CD14-positive monocyte (primary cell): ENCODE measurements around the gene CTSO. TPM values are rescaled to one million over a fixed set of nuclear protein-coding genes. Genes with fewer than 3 reads are reported as not detected.

Source experiments
- DNase-seq, 3 donors: peaks; one replicate each; pipeline ENCODE4 v3.0.0-alpha.2; 2011 to 2022
- H2AFZ ChIP-seq: 2 replicates; pipeline ENCODE4 v1.6.0; 2012; ENCODE audit warnings: mild to moderate bottlenecking, low read depth, low read length, inconsistent platforms; ENCODE audit not compliant: insufficient read depth, poor library complexity, severe bottlenecking
- H3K27ac ChIP-seq, 2 donors: 1 replicate in 1 of 2; 2 replicates in 1 of 2; pipeline ENCODE4 v1.5.1; 2012 to 2013; ENCODE audit warnings: low read length in 2 of 2, control low read depth in 1 of 2, inconsistent platforms in 1 of 2, low read depth in 1 of 2, mild to moderate bottlenecking in 1 of 2
- H3K27me3 ChIP-seq, 2 donors: one replicate each; pipeline versions ENCODE4 v1.6.0 to v1.6.1; 2011 to 2013; ENCODE audit warnings: low read length in 2 of 2; ENCODE audit not compliant: control insufficient read depth in 2 of 2, insufficient read depth in 2 of 2
- H3K36me3 ChIP-seq, 2 donors: replicated peaks in 1 of 2; 1 replicate in 1 of 2; 2 replicates in 1 of 2; pipeline versions ENCODE4 v1.5.1 to v1.6.1; 2012 to 2013; ENCODE audit warnings: low read length in 2 of 2, control low read depth in 1 of 2, inconsistent platforms in 1 of 2, mild to moderate bottlenecking in 1 of 2; ENCODE audit not compliant: insufficient read depth in 2 of 2, control insufficient read depth in 1 of 2
- H3K4me1 ChIP-seq, 2 donors: 1 replicate in 1 of 2; 2 replicates in 1 of 2; pipeline versions ENCODE4 v1.5.1 to v1.6.1; 2012 to 2013; ENCODE audit warnings: low read length in 2 of 2, control low read depth in 1 of 2, inconsistent platforms in 1 of 2, mild to moderate bottlenecking in 1 of 2, moderate library complexity in 1 of 2; ENCODE audit not compliant: insufficient read depth in 2 of 2, control insufficient read depth in 1 of 2
- H3K4me2 ChIP-seq: replicated peaks from 2 replicates; pipeline ENCODE3; 2012; ENCODE audit warnings: low read length, moderate library complexity, mild to moderate bottlenecking; ENCODE audit not compliant: poor library complexity, severe bottlenecking; ENCODE audit errors: extremely low read depth
- H3K4me3 ChIP-seq, 3 experiments: fragments of 200-600 bp in 1 of 3; sonication (generic) in 1 of 3; replicated peaks in 1 of 3; 1 replicate in 2 of 3; 2 replicates in 1 of 3; pipeline ENCODE4 v1.5.1; 2011 to 2013; ENCODE audit warnings: low read length in 3 of 3, mild to moderate bottlenecking in 3 of 3, control low read depth in 2 of 3, low read depth in 2 of 3, inconsistent platforms in 1 of 3, moderate library complexity in 1 of 3
- H3K79me2 ChIP-seq: 2 replicates; pipeline ENCODE4 v1.6.0; 2012; ENCODE audit warnings: mild to moderate bottlenecking, control low read depth, inconsistent platforms, low read length, moderate library complexity; ENCODE audit not compliant: insufficient read depth
- H3K9ac ChIP-seq: 2 replicates; pipeline ENCODE4 v1.6.0; 2017; ENCODE audit warnings: low read length, mild to moderate bottlenecking; ENCODE audit not compliant: insufficient read depth, poor library complexity, severe bottlenecking
- H3K9me3 ChIP-seq, 2 donors: replicated peaks in 1 of 2; 1 replicate in 1 of 2; 2 replicates in 1 of 2; pipeline versions ENCODE4 v1.5.1 to v1.6.1; 2012 to 2013; ENCODE audit warnings: low read length in 2 of 2, control low read depth in 1 of 2; ENCODE audit not compliant: control insufficient read depth in 1 of 2, insufficient read depth in 1 of 2
- H4K20me1 ChIP-seq: 2 replicates; pipeline ENCODE4 v1.6.0; 2012; ENCODE audit warnings: mild to moderate bottlenecking, low read length, control low read depth, moderate library complexity; ENCODE audit not compliant: insufficient read depth
- H3K27ac Mint-ChIP-seq, 7 donors: one replicate each; pipeline ENCODE4 v1.8.0; 2020; ENCODE audit warnings: mild to moderate bottlenecking in 7 of 7, mixed read lengths in 7 of 7, moderate library complexity in 6 of 7, inconsistent platforms in 2 of 7
- H3K27me3 Mint-ChIP-seq, 3 donors: one replicate each; pipeline ENCODE4 v1.8.0; 2021 to 2022; ENCODE audit warnings: low read depth in 3 of 3, mild to moderate bottlenecking in 3 of 3, mixed read lengths in 3 of 3, moderate library complexity in 3 of 3, inconsistent platforms in 1 of 3
- H3K36me3 Mint-ChIP-seq, 2 donors: one replicate each; pipeline ENCODE4 v1.8.0; 2020; ENCODE audit warnings: mixed read lengths in 2 of 2, inconsistent platforms in 1 of 2, mild to moderate bottlenecking in 1 of 2
- H3K4me1 Mint-ChIP-seq: one replicate; pipeline ENCODE4 v1.8.0; 2020; ENCODE audit warnings: mild to moderate bottlenecking, mixed read lengths
- H3K4me3 Mint-ChIP-seq, 2 donors: one replicate each; pipeline ENCODE4 v1.8.0; 2020; ENCODE audit warnings: mild to moderate bottlenecking in 2 of 2, mixed read lengths in 2 of 2, moderate library complexity in 1 of 2
- H3K9me3 Mint-ChIP-seq, 7 donors: one replicate each; pipeline ENCODE4 v1.8.0; 2020 to 2022; ENCODE audit warnings: mixed read lengths in 7 of 7, mild to moderate bottlenecking in 6 of 7, moderate library complexity in 6 of 7, inconsistent platforms in 2 of 7
- CTCF ChIP-seq: fragments of 200-600 bp; IDR thresholded peaks from one replicate; pipeline ENCODE4 v1.8.0; 2022; ENCODE audit warnings: antibody characterized with exemption, mild to moderate bottlenecking
- WGBS: methylation state at CpG from one replicate; pipeline ENCODE4 v1.1.5; 2013; ENCODE audit warnings: missing lambda C conversion rate; ENCODE audit not compliant: insufficient coverage; 5-methylcytosine and 5-hydroxymethylcytosine counted together
- intact Hi-C, 2 donors: fragments of 100-400 bp; cut with micrococcal nuclease; formaldehyde crosslinking; loops; one replicate each; pipeline versions ENCODE4 v1.15.0 to v1.15.1; 2023
- polyA plus RNA-seq, 3 donors: library from polyadenylated mRNA; depleted of rRNA in 1 of 3; unstranded in 2 of 3; stranded (reverse) in 1 of 3; fragments of 300-500 nt in 2 of 3; fragments of >200 nt in 1 of 3; fragmentation: Illumina TruSeq in 2 of 3; gene quantifications; 1 replicate in 2 of 3; 2 replicates in 1 of 3; pipeline ENCODE4 v1.2.3, GENCODE V29; 2012 to 2021

Gene CTSO
- polyA plus RNA-seq, 3 donors, result 18.6 to 49.1 (median 44.7) TPM

GRCh38 chr4:155931634-155932033 is 22.0 kb downstream of the CTSO start:
- intact Hi-C loops, result no loop called here
- no peak for DNase-seq
- Histone ChIP-seq H3K79me2 (no peaks in the 10 kb centered on the region), H3K9me3 (peaks cover 7 to 13% of the 10 kb centered on the region in 2 donors), H3K27me3 (no peaks in the 10 kb centered on the region), H3K27ac (no peak overlapping the region), H3K4me2 (no peak overlapping the region), H2AFZ (no peak overlapping the region), H3K36me3 (peaks cover 6 to 36% of the 10 kb centered on the region in 2 donors), H4K20me1 (no peaks in the 10 kb centered on the region), H3K9ac (no peak overlapping the region), H3K4me3 (no peak overlapping the region), H3K4me1 (no peaks in the 10 kb centered on the region)
- no peak overlapping the region for H3K27ac Mint-ChIP-seq
- peaks cover 16 to 35% of the 10 kb centered on the region in 2 donors for H3K36me3 Mint-ChIP-seq
- H3K4me1 Mint-ChIP-seq, result peaks cover 2% of the 10 kb centered on the region
- TF ChIP-seq CTCF, result no peak
- peaks cover 16 to 29% (median 21%) of the 10 kb centered on the region in 7 donors for H3K9me3 Mint-ChIP-seq
- H3K27me3 Mint-ChIP-seq, result no peaks in the 10 kb centered on the region
- WGBS, result no CpG with 5 or more reads among the region's 4 CpGs
- H3K4me3 Mint-ChIP-seq, result no peak overlapping the region

- Histone ChIP-seq H2AFZ (no peak overlapping the region), H3K9me3 (peaks cover 7 to 13% of the 10 kb centered on the region in 2 donors), H3K79me2 (no peaks in the 10 kb centered on the region), H3K36me3 (peaks cover 6 to 37% of the 10 kb centered on the region in 2 donors), H4K20me1 (no peaks in the 10 kb centered on the region), H3K4me3 (no peak overlapping the region), H3K4me2 (no peak overlapping the region), H3K9ac (no peak overlapping the region), H3K27me3 (no peaks in the 10 kb centered on the region), H3K27ac (no peak overlapping the region), H3K4me1 (no peaks in the 10 kb centered on the region)
- Mint-ChIP-seq H3K4me1 (peaks cover 2% of the 10 kb centered on the region), H3K4me3 (no peak overlapping the region), H3K36me3 (peaks cover 19 to 37% of the 10 kb centered on the region in 2 donors), H3K27me3 (no peaks in the 10 kb centered on the region), H3K9me3 (peaks cover 16 to 27% (median 21%) of the 10 kb centered on the region in 7 donors), H3K27ac (no peak overlapping the region)
- intact Hi-C loops, result no loop called here
- no peak for TF ChIP-seq CTCF
- no peak for DNase-seq
- no CpG with 5 or more reads among the region's 2 CpGs for WGBS
Measured at GRCh38 chr4:155930330-155930729, 23.3 kb downstream of the CTSO start.
